Mesothelial cell of epicardium (in vitro differentiated cells): ENCODE measurements around the gene RPL14. TPM values are rescaled to one million over a fixed set of nuclear protein-coding genes. Genes with fewer than 3 reads are reported as not detected.

Experiments used
- DNase-seq, 2 experiments: peaks; one replicate each; pipeline ENCODE4 v3.0.0; 2021; ENCODE audit warnings: low spot score in 2 of 2; ENCODE audit not compliant: unreplicated experiment in 2 of 2
- H3K27ac Mint-ChIP-seq: 2 replicates; pipeline ENCODE4 v1.8.0; 2021; ENCODE audit warnings: mixed read lengths
- H3K27me3 Mint-ChIP-seq: 2 replicates; pipeline ENCODE4 v1.8.0; 2021; ENCODE audit warnings: low read depth, mixed read lengths
- H3K36me3 Mint-ChIP-seq: 2 replicates; pipeline ENCODE4 v1.8.0; 2021; ENCODE audit warnings: mixed read lengths
- H3K4me1 Mint-ChIP-seq: 2 replicates; pipeline ENCODE4 v1.8.0; 2021; ENCODE audit warnings: mixed read lengths
- H3K4me3 Mint-ChIP-seq: 2 replicates; pipeline ENCODE4 v1.8.0; 2021; ENCODE audit warnings: mild to moderate bottlenecking, moderate library complexity, mixed read lengths
- H3K9me3 Mint-ChIP-seq: 2 replicates; pipeline ENCODE4 v1.8.0; 2021; ENCODE audit warnings: mixed read lengths
- total RNA-seq: library from RNA; stranded (reverse); gene quantifications from 3 replicates; pipeline ENCODE4 v1.2.1, GENCODE V29; 2021
- TF ChIP-seq, protein P1 (sequence below): fragments of 200-600 bp; sonication (generic); IDR thresholded peaks from one replicate; pipeline ENCODE4 v1.5.0; 2021; ENCODE audit warnings: antibody characterized with exemption; ENCODE audit not compliant: unreplicated experiment

Gene RPL14
- 1,756 to 1,956 TPM (median 1,904 TPM) in 3 replicates for total RNA-seq

DNA sequence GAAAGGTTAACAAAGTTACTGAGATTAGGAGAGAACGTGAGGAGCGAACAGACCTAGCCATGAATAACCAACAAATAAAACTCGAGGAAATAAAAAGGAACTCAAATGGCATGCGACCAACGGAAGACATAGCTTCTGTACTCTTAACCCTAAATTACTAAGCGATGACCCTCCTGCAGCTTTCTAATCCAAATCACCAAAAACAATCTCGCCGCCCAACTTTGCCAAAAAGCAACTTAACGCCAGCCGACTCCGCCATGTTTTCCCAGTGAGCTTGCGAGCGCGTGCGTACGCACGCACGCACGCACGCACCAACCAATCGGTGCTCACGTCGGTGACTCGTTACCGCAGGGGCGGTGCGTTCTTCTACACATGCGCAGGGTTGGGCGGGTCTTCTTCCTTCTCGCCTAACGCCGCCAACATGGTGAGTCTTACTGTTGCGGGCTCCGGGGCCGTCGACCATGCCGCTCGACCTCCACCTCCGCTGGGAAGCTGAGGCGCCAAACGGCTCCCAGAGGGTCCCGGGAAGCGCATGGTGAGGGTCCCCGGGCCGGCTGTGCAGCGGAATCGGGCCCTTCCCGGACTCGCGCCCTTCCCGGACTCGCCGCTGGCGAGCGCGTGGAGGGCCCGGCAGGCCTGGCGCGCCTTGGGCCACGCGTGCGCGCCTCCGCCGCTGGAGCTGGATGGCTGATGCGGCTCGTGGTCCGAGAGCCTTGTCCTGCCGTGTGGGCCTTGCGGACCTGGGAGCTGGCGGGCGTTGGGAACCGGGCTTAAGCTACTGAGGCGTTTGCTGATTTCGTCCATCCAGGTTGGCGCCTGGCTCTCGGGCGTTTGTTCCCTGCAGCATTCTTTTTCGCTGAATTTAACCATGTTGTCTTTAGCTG is at the start of gene RPL14:
TSS of gene RPL14 (plus strand) at position 400 of the 884 bp plus-strand sequence. CDS start at position 533, 133 bp downstream.
- peaks cover 40% of the 10 kb centered on the region for H3K4me1 Mint-ChIP-seq
- peaks cover 22% of the 10 kb centered on the region for H3K36me3 Mint-ChIP-seq
- peak within 1 kb of the TSS; percentile 98 for H3K27ac Mint-ChIP-seq
- peak; percentile 84 to 94 for DNase-seq
- no peaks in the 10 kb centered on the region for H3K9me3 Mint-ChIP-seq
- H3K4me3 Mint-ChIP-seq: peak within 1 kb of the TSS; percentile 91
- H3K27me3 Mint-ChIP-seq: no peaks in the 10 kb centered on the region
- TF ChIP-seq, protein P1, sequence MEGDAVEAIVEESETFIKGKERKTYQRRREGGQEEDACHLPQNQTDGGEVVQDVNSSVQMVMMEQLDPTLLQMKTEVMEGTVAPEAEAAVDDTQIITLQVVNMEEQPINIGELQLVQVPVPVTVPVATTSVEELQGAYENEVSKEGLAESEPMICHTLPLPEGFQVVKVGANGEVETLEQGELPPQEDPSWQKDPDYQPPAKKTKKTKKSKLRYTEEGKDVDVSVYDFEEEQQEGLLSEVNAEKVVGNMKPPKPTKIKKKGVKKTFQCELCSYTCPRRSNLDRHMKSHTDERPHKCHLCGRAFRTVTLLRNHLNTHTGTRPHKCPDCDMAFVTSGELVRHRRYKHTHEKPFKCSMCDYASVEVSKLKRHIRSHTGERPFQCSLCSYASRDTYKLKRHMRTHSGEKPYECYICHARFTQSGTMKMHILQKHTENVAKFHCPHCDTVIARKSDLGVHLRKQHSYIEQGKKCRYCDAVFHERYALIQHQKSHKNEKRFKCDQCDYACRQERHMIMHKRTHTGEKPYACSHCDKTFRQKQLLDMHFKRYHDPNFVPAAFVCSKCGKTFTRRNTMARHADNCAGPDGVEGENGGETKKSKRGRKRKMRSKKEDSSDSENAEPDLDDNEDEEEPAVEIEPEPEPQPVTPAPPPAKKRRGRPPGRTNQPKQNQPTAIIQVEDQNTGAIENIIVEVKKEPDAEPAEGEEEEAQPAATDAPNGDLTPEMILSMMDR: no peak

DNA sequence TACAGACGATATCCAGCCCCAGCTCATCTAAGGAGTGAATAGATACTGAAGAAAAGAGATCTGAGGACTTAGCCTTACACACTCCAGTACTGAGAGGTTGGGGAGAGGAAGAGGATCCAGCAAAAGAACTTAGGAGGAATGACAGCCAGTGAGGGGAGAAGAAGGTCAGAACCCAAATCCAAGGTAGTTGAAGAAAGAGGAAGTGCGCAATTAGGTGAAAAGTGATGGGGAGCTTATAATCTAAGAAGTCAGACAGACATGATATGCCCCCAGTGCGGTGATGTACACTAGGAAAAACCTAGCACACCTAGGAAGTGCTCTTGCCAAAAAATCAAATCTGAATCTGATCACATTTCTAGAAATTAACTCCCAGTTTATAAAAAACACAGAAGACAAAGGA is 49.5 kb upstream of the RPL14 start:
- TF ChIP-seq, protein P1: no peak
- no peaks in the 10 kb centered on the region for H3K9me3 Mint-ChIP-seq

DNA sequence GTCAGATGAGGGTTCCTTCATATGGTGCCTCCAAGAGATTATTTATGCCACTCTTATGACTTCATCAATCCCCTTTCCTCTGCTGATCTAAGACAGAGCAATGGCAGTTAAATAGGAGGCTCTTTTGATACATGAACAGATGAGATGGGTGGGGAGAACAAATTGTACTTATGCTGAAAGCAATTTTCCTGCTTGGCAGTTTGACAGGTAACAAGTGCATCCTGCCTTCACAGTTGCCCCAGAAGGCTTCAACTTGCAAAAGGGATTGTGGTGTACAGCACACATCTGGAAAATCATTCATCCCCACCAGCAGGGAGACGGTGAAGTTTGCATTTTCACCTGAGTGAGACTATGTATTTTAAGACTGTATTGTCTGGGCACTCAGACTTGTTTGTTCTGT is 42.9 kb upstream of the RPL14 start:
- no peaks in the 10 kb centered on the region for H3K4me1 Mint-ChIP-seq
- no peak overlapping the region for H3K4me3 Mint-ChIP-seq
- no peak for DNase-seq
- no peak overlapping the region for H3K27ac Mint-ChIP-seq
- no peaks in the 10 kb centered on the region for H3K36me3 Mint-ChIP-seq
- peaks cover 35% of the 10 kb centered on the region for H3K27me3 Mint-ChIP-seq
- H3K9me3 Mint-ChIP-seq: no peaks in the 10 kb centered on the region
- TF ChIP-seq, protein P1: no peak

More for the DNA sequence above, 49.5 kb upstream of the RPL14 start:
- Mint-ChIP-seq H3K27ac (no peak overlapping the region), H3K27me3 (peaks cover 2% of the 10 kb centered on the region), H3K36me3 (no peaks in the 10 kb centered on the region), H3K4me3 (no peak overlapping the region), H3K4me1 (no peaks in the 10 kb centered on the region)
- DNase-seq: no peak

DNA sequence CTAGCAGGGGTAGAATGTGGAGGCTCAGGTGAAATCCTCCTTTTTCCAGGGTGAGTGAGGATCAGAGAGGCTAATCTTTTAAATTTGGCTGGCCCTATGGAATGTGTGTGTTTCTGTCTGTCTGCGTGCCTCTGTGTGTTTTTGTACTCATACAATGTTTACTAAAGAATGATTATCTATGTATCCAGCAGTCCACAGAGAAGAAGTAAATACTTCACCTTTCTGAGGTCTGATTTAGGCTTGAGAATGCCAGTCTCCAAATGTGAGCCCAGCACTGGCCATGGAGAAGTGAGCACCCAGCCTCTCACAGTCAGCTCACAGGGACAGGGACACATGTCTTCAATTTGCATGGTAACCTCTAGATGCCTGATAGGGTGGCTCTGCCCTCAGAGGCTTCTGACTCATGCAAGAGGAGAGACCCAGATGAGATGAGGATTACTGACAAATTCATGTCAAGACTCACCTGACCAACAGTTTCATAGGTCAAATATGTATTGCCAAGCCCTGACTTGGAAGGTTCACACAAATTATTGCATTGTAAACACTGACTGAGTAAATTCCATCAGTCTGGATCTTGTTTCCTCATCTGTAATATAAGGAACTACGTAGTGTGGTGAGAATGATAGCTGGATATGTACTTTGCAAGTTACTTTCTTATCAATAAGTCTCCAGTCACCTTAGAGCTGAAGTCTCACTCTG is 39.1 kb upstream of the RPL14 start:
- Mint-ChIP-seq H3K4me1 (no peaks in the 10 kb centered on the region), H3K4me3 (no peak overlapping the region), H3K27me3 (peaks cover 29% of the 10 kb centered on the region), H3K9me3 (no peaks in the 10 kb centered on the region), H3K36me3 (no peaks in the 10 kb centered on the region), H3K27ac (no peak overlapping the region)
- TF ChIP-seq, protein P1: no peak
- DNase-seq: no peak

DNA sequence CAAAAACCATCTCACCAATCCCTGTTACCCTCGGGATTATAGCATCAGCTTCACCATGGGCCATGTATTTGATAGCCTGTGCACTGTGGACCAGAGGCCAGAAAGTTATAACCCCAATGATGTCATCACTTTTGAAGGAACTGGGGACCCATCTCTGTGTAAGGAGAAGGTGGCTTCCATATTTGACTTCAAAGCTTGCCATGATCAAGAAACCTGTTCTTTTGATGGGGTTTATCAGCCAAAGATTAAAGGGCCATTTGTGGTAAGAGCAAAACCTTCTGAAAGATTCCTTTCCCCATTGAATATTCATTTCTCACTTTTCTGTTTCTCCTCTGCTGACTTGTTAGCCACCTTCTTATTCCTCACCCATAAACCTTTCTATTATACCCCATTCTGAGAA is 34.3 kb upstream of the RPL14 start:
- TF ChIP-seq, protein P1: no peak
- Mint-ChIP-seq H3K27ac (no peak overlapping the region), H3K9me3 (no peaks in the 10 kb centered on the region), H3K4me1 (no peaks in the 10 kb centered on the region), H3K4me3 (no peak overlapping the region), H3K36me3 (no peaks in the 10 kb centered on the region), H3K27me3 (no peaks in the 10 kb centered on the region)
- no peak for DNase-seq
